BE2C (cell line): Measurements from ENCODE around the gene PDSS1.
"Not testable (repeated sequence)": the region's sequence is repeated elsewhere in the genome, so short reads cannot be mapped to it uniquely, and the experiment has no call there.

Experiments used
- DNase-seq: peaks from one replicate; pipeline ENCODE4 v3.0.0-alpha.2; 2020
- H3K27me3 ChIP-seq: fragments of 250-450 bp; sonication (Bioruptor Pico); 2 replicates; pipeline ENCODE4 v1.5.1; 2020; ENCODE audit warnings: mild to moderate bottlenecking
- H3K36me3 ChIP-seq: fragments of 250-450 bp; sonication (Bioruptor Pico); 2 replicates; pipeline ENCODE4 v1.5.1; 2020; ENCODE audit warnings: mild to moderate bottlenecking
- H3K4me1 ChIP-seq: fragments of 250-450 bp; sonication (Bioruptor Pico); 2 replicates; pipeline ENCODE4 v1.5.1; 2020
- H3K4me3 ChIP-seq: 2 replicates; pipeline ENCODE4 v1.5.1; 2011; ENCODE audit warnings: low read depth, low read length
- H3K9me3 ChIP-seq: fragments of 250-450 bp; sonication (Bioruptor Pico); 2 replicates; pipeline ENCODE4 v1.5.1; 2020
- TF ChIP-seq, protein P1 (sequence below): IDR thresholded peaks from 2 replicates; pipeline ENCODE4 v1.5.1; 2012; ENCODE audit warnings: mild to moderate bottlenecking, low read depth, low read length

Gene PDSS1

DNA sequence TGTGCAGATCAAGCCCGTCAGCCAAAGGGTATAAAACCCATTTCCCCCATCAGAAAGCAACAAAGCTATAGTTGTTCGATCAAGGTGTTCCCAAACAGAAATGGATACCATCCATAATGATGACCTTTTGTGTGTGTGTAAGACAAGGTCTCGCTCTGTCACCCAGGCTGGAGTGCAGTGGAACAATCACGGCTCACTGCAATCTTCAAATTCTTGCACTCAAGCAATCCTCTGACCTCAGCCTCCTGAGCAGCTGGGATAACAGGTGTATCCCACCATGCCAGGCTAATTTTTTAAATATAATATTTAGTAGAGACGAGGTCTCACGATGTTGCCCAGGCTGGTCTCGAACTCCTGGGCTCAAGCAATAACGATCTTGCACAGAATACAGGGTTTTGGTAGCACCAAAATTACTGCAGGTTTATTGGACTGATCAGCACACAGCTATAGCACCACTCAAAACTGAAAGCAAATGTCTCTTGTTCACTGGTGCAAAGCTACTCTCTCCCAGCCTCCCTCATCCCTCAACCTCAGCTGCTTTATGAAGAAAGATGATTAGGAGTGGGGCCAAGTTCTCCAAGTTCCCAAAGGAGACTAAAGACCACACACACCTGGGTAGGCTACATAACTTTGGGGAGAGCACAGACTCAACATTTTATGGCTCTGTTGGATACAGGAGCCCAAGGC is 82.7 kb downstream of the PDSS1 start:
- Histone ChIP-seq H3K27me3 (no peaks in the 10 kb centered on the region), H3K4me1 (no peaks in the 10 kb centered on the region), H3K4me3 (no peak overlapping the region), H3K36me3 (no peaks in the 10 kb centered on the region), H3K9me3 (no peaks in the 10 kb centered on the region)
- no peak for DNase-seq
- TF ChIP-seq, protein P1, sequence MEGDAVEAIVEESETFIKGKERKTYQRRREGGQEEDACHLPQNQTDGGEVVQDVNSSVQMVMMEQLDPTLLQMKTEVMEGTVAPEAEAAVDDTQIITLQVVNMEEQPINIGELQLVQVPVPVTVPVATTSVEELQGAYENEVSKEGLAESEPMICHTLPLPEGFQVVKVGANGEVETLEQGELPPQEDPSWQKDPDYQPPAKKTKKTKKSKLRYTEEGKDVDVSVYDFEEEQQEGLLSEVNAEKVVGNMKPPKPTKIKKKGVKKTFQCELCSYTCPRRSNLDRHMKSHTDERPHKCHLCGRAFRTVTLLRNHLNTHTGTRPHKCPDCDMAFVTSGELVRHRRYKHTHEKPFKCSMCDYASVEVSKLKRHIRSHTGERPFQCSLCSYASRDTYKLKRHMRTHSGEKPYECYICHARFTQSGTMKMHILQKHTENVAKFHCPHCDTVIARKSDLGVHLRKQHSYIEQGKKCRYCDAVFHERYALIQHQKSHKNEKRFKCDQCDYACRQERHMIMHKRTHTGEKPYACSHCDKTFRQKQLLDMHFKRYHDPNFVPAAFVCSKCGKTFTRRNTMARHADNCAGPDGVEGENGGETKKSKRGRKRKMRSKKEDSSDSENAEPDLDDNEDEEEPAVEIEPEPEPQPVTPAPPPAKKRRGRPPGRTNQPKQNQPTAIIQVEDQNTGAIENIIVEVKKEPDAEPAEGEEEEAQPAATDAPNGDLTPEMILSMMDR, result no peak

DNA sequence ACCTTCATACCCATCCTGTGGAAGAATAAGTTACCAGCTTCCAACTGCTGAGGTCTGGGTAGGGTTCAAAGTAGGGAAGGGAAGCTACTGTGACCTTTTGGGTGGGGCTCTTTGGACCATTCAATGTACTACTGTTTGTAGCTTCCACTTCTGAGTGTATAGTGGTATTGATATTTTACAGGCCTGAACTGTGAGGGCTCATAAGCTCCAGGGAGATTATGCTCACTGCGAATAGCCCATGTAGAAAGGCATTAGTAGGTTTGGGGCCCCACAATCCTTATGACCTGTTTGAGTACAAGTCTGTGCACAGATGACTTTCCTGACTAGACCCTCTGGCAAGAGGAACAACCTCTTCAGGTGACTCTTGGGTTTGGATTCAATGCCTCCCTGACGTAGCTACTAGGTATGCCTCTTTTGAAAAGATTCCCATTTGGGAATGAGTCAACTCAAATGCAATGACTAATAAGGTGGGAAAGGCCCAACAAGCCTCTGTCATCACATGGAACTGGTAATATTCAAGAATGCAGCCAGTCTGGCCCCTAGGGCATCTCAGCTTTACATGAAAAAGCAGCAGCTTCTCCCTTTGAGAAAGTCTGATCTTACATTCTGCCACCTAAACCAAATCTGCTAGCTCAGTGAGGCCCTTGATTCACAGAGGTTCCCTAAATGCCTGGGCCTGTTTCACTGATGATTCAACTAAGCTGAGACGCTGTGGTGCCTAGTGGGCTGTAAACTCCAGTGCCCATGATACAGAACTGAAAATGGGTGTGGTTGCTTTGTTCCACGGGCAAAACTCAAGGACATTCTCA is 83.5 kb downstream of the PDSS1 start:
- Histone ChIP-seq H3K36me3 (no peaks in the 10 kb centered on the region), H3K4me1 (no peaks in the 10 kb centered on the region), H3K4me3 (no peak overlapping the region), H3K27me3 (no peaks in the 10 kb centered on the region), H3K9me3 (no peaks in the 10 kb centered on the region)
- DNase-seq, result no peak
- TF ChIP-seq, protein P1, result no peak

DNA sequence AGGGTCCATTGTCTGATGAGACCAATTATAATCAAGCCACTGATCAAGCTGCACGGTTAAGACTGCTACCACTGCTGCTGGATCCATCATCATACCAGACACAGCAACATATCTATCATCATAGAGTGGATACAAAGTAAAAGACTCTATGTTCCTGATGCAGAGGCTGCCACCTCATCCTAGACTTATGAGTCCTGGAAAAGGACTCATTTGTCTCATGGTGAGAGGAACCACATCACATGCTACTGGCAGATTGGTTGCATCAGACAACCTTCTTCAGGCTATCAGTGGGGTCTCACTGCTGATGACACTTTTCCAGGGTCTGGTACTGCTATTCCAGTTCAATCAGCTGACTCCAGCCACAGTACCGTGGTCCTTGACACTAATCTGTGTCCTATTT is 84.3 kb downstream of the PDSS1 start:
- no peaks in the 10 kb centered on the region for H3K9me3 ChIP-seq
- no peaks in the 10 kb centered on the region for H3K4me1 ChIP-seq
- no peak for DNase-seq
- no peaks in the 10 kb centered on the region for H3K36me3 ChIP-seq
- no peaks in the 10 kb centered on the region for H3K27me3 ChIP-seq
- TF ChIP-seq, protein P1, result no peak
- no peak overlapping the region for H3K4me3 ChIP-seq

DNA sequence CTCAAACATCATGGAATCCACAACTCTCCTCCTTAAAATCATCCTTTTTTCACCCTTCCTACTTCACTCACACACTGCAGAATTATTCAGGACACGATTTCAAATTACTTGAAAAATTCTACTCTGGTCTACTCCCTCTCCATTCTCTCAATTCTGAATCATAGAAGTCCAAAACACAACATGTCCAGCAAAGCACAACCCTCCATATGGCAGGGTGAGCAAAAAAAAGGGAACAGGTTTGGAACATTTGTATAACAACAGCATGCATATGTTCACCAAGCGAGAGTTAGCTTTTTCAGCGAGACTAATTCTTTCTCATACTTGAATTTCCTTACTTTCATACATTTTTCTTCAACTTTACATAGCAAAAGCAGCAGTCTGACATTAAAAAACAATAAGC is 89.9 kb downstream of the PDSS1 start:
- TF ChIP-seq, protein P1, result no peak
- Histone ChIP-seq H3K27me3 (no peaks in the 10 kb centered on the region), H3K36me3 (no peaks in the 10 kb centered on the region), H3K9me3 (no peaks in the 10 kb centered on the region; the same call in 1 of the 2 replicates), H3K4me1 (no peaks in the 10 kb centered on the region), H3K4me3 (no peak overlapping the region)
- no peak for DNase-seq

DNA sequence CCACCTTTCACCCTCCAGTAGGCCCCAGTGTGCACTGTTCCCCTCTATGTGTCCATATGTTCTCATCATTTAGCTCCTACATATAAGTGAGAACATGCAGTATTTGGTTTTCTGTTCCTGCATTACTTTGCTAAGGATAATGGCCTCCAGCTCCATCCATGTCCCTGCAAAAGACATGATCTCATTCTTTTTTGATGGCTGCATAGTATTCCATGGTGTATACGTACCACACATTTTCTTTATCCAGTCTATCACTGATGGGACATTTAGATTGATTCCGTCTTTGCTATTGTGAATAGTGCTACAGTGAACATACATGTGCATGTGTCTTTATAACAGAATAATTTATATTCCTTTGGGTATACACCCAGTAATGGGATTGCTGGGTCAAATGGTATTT is 92.3 kb downstream of the PDSS1 start:
- DNase-seq, H3K27me3 ChIP-seq, H3K9me3 ChIP-seq, H3K36me3 ChIP-seq, H3K4me3 ChIP-seq, H3K4me1 ChIP-seq: not testable (repeated sequence)

DNA sequence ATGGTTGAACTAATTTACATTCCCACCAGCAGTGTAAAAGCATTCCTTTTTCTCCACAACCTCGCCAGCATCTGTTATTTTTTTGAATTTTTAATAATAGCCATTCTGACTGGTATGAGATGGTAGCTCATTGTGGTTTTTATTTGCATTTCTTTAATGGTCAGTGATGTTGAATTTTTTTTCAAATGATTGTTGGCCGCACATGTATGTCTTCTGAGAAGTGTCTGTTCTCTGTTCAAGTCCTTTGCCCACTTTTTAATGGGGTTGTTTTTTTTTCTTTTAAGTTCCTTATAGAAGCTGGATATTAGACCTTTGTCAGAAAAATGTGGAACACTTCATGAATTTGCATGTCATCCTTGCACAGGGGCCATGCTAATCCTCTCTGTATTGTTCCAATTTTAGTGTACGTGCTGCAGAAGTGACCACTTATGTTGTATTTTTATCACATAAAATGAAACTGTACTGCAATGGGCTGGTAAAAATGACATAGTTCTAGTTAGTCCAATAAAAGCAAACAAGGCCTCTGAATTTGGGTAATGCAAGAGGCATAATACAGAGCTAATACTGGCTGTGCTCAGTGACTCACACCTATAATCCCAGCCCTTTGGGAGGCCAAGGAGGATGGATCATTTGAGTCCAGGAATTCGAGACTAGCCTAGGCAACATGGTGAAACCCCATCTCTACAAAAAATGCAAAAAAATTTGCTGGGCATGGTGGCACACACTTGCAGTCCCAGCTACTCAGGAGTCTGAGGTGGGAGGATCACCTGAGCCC is 92.9 kb downstream of the PDSS1 start:
- no peaks in the 10 kb centered on the region for H3K4me1 ChIP-seq
- no peaks in the 10 kb centered on the region for H3K36me3 ChIP-seq
- H3K4me3 ChIP-seq, result no peak overlapping the region
- TF ChIP-seq, protein P1, result no peak
- no peaks in the 10 kb centered on the region; the same call in 1 of the 2 replicates for H3K9me3 ChIP-seq
- no peak for DNase-seq
- no peaks in the 10 kb centered on the region for H3K27me3 ChIP-seq
